G401 (cell line): Measurements from ENCODE around the gene CAMTA2. TPM values are rescaled to one million over a fixed set of nuclear protein-coding genes. Genes with fewer than 3 reads are reported as not detected.
A peak's percentile ranks its signal among the peaks of the same experiment; 100 is the strongest.
"Not testable (repeated sequence)": the region's sequence is repeated elsewhere in the genome, so short reads cannot be mapped to it uniquely, and the experiment has no call there.

Source experiments
- DNase-seq: peaks from one replicate; pipeline ENCODE4 v3.0.0-alpha.2; 2015; ENCODE audit warnings: low spot score
- in situ Hi-C: cut with HindIII; loops from 2 replicates; pipeline ENCODE4 v1.10.0; 2016; ENCODE audit warnings: low sequenced_read_pairs, mixed read lengths
- total RNA-seq: library from RNA; depleted of rRNA; stranded (reverse); fragments of >200 nt; shearing (Covaris generic); gene quantifications from 2 replicates; pipeline ENCODE4 v1.2.3, GENCODE V29; 2014; rRNA removed

The CAMTA2 gene
- total RNA-seq, 1 experiment from 2014 or later = 6.9 TPM

- in situ Hi-C loops = no loop called here
- peak; percentile 19 for DNase-seq
These were observed 48.6 kb downstream of the CAMTA2 start for GRCh38 chr17:4938688-4939545.

- no peak for DNase-seq
- in situ Hi-C loops = no loop called here
These were observed 49.4 kb downstream of the CAMTA2 start for GRCh38 chr17:4938069-4938491.

- in situ Hi-C loops = no loop called here
- no peak for DNase-seq
These were observed 49.9 kb downstream of the CAMTA2 start for GRCh38 chr17:4937553-4937952.

- DNase-seq = no peak
- in situ Hi-C loops = no loop called here
These were observed 51.0 kb downstream of the CAMTA2 start for GRCh38 chr17:4936436-4936835.

- in situ Hi-C loops = no loop called here
- DNase-seq = no peak
These were observed 51.8 kb downstream of the CAMTA2 start for GRCh38 chr17:4935650-4936049.

- DNase-seq = peak; percentile 64
- in situ Hi-C loops = no loop called here
These were observed 53.1 kb downstream of the CAMTA2 start for GRCh38 chr17:4934173-4934979.

GRCh38 chr17:4933646-4934045 is 53.8 kb downstream of the CAMTA2 start:
- DNase-seq = no peak
- in situ Hi-C loops = no loop called here

- DNase-seq = no peak
- in situ Hi-C loops = no loop called here
These were observed 54.7 kb downstream of the CAMTA2 start for GRCh38 chr17:4932756-4933155.

- no peak for DNase-seq
- in situ Hi-C loops = no loop called here
These were observed 55.5 kb downstream of the CAMTA2 start, which contains the start of gene GP1BA for GRCh38 chr17:4931963-4932362. TSS of gene GP1BA (plus strand) at chr17:4932277. CDS start at chr17:4932605, 328 bp downstream.

- DNase-seq = no peak
These were observed 58.6 kb downstream of the CAMTA2 start for GRCh38 chr17:4928881-4929280.

GRCh38 chr17:4926577-4927335 is 60.7 kb downstream of the CAMTA2 start:
- DNase-seq, in situ Hi-C loops: not testable (repeated sequence)

More at GRCh38 chr17:4928881-4929280, 58.6 kb downstream of the CAMTA2 start:
- in situ Hi-C loops = no loop called here

GRCh38 chr17:4921320-4921719 is 66.2 kb downstream of the CAMTA2 start:
- DNase-seq = no peak
- in situ Hi-C loops = no loop called here

GRCh38 chr17:4920351-4921048 is 67.0 kb downstream of the CAMTA2 start:
- in situ Hi-C loops = no loop called here
- no peak for DNase-seq

GRCh38 chr17:4919511-4920047 is 67.9 kb downstream of the CAMTA2 start:
- no peak for DNase-seq
- in situ Hi-C loops = no loop called here

Other genes starting within 250 kb of the CAMTA2 start
- 0.68 TPM in 1 of 2 replicates, not detected in the other for gene ZMYND15, start 247.8 kb downstream of the CAMTA2 start, total RNA-seq
- gene CXCL16, start 247.7 kb downstream of the CAMTA2 start, total RNA-seq = 0.86 TPM in 1 of 2 replicates, not detected in the other
- gene TM4SF5, start 215.8 kb downstream of the CAMTA2 start, total RNA-seq = not detected in 2 replicates
- not detected in 2 replicates for gene VMO1, start 201.3 kb downstream of the CAMTA2 start, total RNA-seq
- gene GLTPD2, start 198.7 kb downstream of the CAMTA2 start, total RNA-seq = not detected in 2 replicates
- 390 and 445 TPM in 2 replicates for gene PSMB6, start 191.5 kb downstream of the CAMTA2 start, total RNA-seq
- gene PLD2, start 180.5 kb downstream of the CAMTA2 start, total RNA-seq = 20.9 and 28.4 TPM in 2 replicates
- 33.8 and 48.3 TPM in 2 replicates for gene MINK1, start 154.3 kb downstream of the CAMTA2 start, total RNA-seq
- gene C17orf107, start 88.1 kb downstream of the CAMTA2 start, total RNA-seq = not detected in 2 replicates
- gene CHRNE, start 84.6 kb downstream of the CAMTA2 start, total RNA-seq = not detected in 2 replicates
- not detected in 2 replicates for gene GP1BA, start 55.4 kb downstream of the CAMTA2 start, total RNA-seq
- 111 and 132 TPM in 2 replicates for gene SLC25A11, start 47.6 kb downstream of the CAMTA2 start, total RNA-seq
- gene RNF167, start 47.4 kb downstream of the CAMTA2 start, total RNA-seq = 86.0 and 97.4 TPM in 2 replicates
- gene PFN1, start 39.1 kb downstream of the CAMTA2 start, total RNA-seq = 563 and 707 TPM in 2 replicates
- gene ENO3, start 36.6 kb downstream of the CAMTA2 start, total RNA-seq = 52.8 and 75.4 TPM in 2 replicates
- 32.3 and 59.7 TPM in 2 replicates for gene SPAG7, start 19.9 kb downstream of the CAMTA2 start, total RNA-seq
- 0.14 TPM in 1 of 2 replicates, not detected in the other for gene INCA1, start 9.8 kb upstream of the CAMTA2 start, total RNA-seq
- 75.6 and 95.9 TPM in 2 replicates for gene KIF1C, start 10.3 kb upstream of the CAMTA2 start, total RNA-seq
- not detected in 2 replicates for gene SLC52A1, start 47.8 kb upstream of the CAMTA2 start, total RNA-seq
- not detected in 2 replicates for gene ZFP3, start 90.8 kb upstream of the CAMTA2 start, total RNA-seq
- 10.1 and 11.8 TPM in 2 replicates for gene ZNF232, start 124.2 kb upstream of the CAMTA2 start, total RNA-seq
- gene USP6, start 128.4 kb upstream of the CAMTA2 start, total RNA-seq = not detected in 2 replicates
- 9.1 and 18.1 TPM in 2 replicates for gene ZNF594, start 204.2 kb upstream of the CAMTA2 start, total RNA-seq
- gene SCIMP, start 247.2 kb upstream of the CAMTA2 start, total RNA-seq = not detected in 2 replicates